GM15510 (cell line): ENCODE results near the gene TAAR8.

Source experiments
- POLR2A ChIP-seq: IDR thresholded peaks from 3 replicates; pipeline ENCODE4 v1.6.1; 2011; ENCODE audit warnings: borderline replicate concordance; ENCODE audit not compliant: insufficient read length; ENCODE audit errors: extremely low read depth

The TAAR8 gene

GRCh38 chr6:132526461-132526860 lies 26.0 kb upstream of the TAAR8 start:
- no peak for TF ChIP-seq POLR2A

GRCh38 chr6:132527791-132528190 lies 24.7 kb upstream of the TAAR8 start:
- no peak for TF ChIP-seq POLR2A

GRCh38 chr6:132530293-132530974 lies 22.0 kb upstream of the TAAR8 start:
- TF ChIP-seq POLR2A = no peak

GRCh38 chr6:132537145-132537544 lies 15.3 kb upstream of the TAAR8 start:
- no peak for TF ChIP-seq POLR2A

- TF ChIP-seq POLR2A = no peak
These were observed 14.5 kb upstream of the TAAR8 start, which contains the start of gene TAAR9 for GRCh38 chr6:132537977-132538376. Gene TAAR9 (plus strand): TSS chr6:132538277. CDS start chr6:132538290, 13 bp downstream.

GRCh38 chr6:132544826-132545225 lies 7.6 kb upstream of the TAAR8 start:
- no peak for TF ChIP-seq POLR2A

- TF ChIP-seq POLR2A = no peak
These were observed 3.6 kb upstream of the TAAR8 start for GRCh38 chr6:132548746-132549463.

GRCh38 chr6:132551214-132551613 lies 1.3 kb upstream of the TAAR8 start:
- no peak for TF ChIP-seq POLR2A

GRCh38 chr6:132566404-132566803 lies 13.9 kb downstream of the TAAR8 start:
- no peak for TF ChIP-seq POLR2A

GRCh38 chr6:132567566-132567965 lies 15.1 kb downstream of the TAAR8 start:
- no peak for TF ChIP-seq POLR2A

- no peak for TF ChIP-seq POLR2A
These were observed 16.1 kb downstream of the TAAR8 start for GRCh38 chr6:132568611-132569010.

GRCh38 chr6:132569170-132569569 lies 16.7 kb downstream of the TAAR8 start:
- no peak for TF ChIP-seq POLR2A

- TF ChIP-seq POLR2A = no peak
These were observed 17.8 kb downstream of the TAAR8 start, which contains the start of gene TAAR6 for GRCh38 chr6:132570221-132570777. Gene TAAR6 (plus strand): TSS chr6:132570322. CDS start chr6:132570322, 0 bp downstream.

- no peak for TF ChIP-seq POLR2A
These were observed 19.3 kb downstream of the TAAR8 start for GRCh38 chr6:132571774-132572173.

- TF ChIP-seq POLR2A = no peak
These were observed 32.2 kb downstream of the TAAR8 start for GRCh38 chr6:132584698-132585097.
